Kidney capillary endothelial cell (primary cell): ENCODE measurements around the gene MRO.
"Not testable (repeated sequence)": the region's sequence is repeated elsewhere in the genome, so short reads cannot be mapped to it uniquely, and the experiment has no call there.

Experiments
- DNase-seq: peaks from one replicate; pipeline ENCODE4 v3.0.0-alpha.2; 2018; ENCODE audit warnings: low spot score

The MRO gene

GRCh38 chr18:50791599-50792438 is 28.0 kb downstream of the MRO start:
- DNase-seq = no peak

GRCh38 chr18:50790948-50791347 is 28.9 kb downstream of the MRO start:
- DNase-seq = no peak

DNA sequence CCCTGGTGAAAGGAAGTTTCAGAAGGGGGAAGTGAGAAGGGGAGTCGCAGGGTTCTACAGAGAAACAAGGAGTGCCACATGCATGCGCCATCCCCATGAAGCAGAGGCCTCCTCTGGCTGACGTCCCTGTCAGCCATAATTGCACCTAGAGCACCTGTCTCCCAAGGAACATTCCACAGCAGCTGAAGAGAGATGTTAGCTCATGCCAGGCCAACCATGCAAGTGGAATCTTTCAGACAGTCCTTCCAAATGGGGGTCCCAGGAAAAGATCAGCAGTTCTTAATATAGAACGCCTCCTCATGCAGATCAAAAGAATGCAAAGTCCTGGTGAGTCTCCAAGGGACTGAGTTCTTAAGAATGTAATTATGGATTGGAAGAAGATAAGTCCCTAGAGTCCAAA is 29.6 kb downstream of the MRO start:
- no peak for DNase-seq

GRCh38 chr18:50788284-50788683 is 31.5 kb downstream of the MRO start:
- no peak for DNase-seq

- no peak for DNase-seq
Measured at GRCh38 chr18:50786864-50787263, 33.0 kb downstream of the MRO start.

GRCh38 chr18:50783553-50783952 is 36.3 kb downstream of the MRO start:
- DNase-seq = no peak

- not testable (repeated sequence) for DNase-seq
Measured at GRCh38 chr18:50779021-50779420, 40.8 kb downstream of the MRO start.

- no peak for DNase-seq
Measured at GRCh38 chr18:50776383-50776782, 43.4 kb downstream of the MRO start.

GRCh38 chr18:50775726-50776125 is 44.1 kb downstream of the MRO start:
- no peak for DNase-seq

DNA sequence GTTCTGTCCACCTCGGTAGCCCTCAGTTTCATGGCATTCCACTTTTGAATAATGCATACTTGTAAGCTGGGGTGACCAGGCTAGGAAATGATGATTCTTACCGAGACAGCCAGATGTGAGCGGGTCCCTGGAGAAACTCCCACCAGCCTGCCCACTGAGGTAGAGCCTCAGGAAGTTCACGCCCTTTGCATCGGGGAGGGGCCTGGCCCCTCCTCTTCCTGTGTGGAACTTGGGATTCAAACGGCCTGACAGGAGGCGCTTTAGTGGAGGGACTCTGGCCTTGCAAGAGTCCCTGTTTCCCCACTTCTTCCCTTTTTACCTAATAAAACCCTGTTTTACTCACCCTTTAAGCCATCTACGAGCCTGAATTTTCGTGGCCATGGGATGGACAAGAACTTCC is 44.6 kb downstream of the MRO start:
- DNase-seq = no peak

DNA sequence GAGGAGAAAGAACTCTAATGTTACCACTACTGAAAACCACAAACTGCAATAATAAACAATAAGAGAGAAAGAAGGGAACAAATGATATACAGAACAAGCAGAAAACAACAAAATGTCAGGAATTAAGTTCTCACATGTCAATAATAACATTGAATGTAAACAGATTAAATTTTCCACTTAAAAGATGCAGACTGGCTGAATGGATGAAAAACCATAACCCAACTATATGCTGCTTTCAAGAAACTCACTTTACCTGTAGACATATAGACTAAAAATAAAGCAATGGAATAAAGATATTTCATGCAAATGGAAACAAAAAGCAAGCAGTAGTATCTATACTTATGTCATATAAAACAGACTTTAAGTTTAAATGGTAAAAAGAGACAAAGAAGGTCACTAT is 50.4 kb downstream of the MRO start:
- DNase-seq = no peak

GRCh38 chr18:50757358-50757757 is 62.5 kb downstream of the MRO start:
- DNase-seq = no peak

GRCh38 chr18:50754297-50754696 is 65.5 kb downstream of the MRO start:
- DNase-seq = no peak

GRCh38 chr18:50753311-50753710 is 66.5 kb downstream of the MRO start:
- DNase-seq = no peak

DNA sequence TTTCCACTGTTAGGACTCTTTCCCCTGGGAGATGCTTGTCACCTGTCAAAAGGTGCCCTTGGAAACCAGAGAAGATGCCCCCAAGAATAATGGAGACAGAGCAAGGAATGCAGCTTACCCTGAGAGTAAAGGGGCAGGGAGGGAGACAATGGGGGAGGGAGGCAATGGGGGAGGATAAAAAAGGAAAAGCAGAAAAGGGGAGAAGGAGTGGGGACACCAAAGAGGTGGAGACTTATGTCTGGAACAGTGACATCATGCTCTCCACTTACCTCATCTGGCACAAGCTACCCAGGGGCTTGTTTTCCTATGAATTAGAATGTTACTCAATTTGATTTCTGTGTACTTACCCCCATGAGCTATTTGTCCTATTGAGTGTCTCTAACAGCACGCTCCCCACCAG is 67.9 kb downstream of the MRO start:
- DNase-seq = no peak

DNA sequence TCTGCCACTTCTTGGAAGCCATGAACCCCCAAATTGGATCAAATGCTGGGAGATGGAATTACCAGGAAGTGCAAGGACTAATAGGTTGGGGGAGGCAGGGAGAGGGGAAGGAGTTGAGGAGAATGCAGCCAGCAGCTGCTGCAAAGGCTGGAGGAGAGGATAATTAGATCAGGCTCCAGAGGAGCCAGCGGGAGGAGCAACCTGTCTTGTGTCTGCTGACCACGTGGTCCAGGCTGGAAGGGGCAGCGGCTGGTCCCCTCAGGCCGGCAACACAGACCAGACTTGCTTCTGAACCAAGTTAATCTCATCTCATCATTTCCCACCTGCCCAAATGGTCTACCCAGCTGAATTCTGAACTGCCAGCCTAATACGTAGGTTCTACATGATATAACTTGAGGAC is 68.3 kb downstream of the MRO start:
- DNase-seq = no peak

DNA sequence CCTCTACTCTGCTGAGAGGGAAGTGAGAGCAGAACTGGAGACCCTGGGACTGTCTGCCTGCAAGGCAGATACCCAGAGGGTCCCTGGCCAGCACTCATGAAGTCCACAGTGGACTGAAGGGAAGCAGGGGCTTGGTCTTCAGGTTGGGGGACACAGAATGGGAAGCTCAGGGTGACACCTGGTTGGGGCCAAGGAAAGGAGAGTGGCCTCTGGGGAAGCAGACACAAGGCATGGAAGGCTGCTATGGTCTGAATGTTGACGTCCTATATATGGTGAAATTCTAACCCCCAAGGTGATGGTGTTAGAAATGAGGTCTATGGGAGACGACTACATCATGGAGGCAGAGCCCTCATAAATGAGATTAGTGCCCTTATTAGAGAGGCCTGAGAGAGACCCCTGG is 69.3 kb downstream of the MRO start:
- no peak for DNase-seq

- no peak for DNase-seq
Measured at GRCh38 chr18:50749945-50750344, 69.9 kb downstream of the MRO start.

DNA sequence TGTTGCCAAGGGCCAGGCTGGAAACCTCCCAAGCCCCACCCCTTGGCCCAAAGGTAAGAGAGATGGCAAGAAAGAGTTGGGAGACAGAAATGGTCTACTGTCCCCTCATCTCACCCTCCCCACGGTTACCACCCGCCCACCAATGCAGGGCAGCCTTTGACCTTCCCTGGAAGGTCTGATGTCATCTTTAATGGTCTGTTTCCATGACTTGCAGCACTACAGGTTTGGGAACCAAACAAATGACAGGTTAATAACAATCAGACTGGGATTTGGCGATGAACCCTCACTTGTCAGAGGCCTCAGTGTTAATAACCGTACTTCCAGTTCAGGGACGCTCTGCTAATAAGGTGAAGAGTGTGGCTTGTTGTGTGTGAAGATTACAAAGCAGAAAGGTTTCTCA is 70.4 kb downstream of the MRO start:
- DNase-seq = no peak

DNA sequence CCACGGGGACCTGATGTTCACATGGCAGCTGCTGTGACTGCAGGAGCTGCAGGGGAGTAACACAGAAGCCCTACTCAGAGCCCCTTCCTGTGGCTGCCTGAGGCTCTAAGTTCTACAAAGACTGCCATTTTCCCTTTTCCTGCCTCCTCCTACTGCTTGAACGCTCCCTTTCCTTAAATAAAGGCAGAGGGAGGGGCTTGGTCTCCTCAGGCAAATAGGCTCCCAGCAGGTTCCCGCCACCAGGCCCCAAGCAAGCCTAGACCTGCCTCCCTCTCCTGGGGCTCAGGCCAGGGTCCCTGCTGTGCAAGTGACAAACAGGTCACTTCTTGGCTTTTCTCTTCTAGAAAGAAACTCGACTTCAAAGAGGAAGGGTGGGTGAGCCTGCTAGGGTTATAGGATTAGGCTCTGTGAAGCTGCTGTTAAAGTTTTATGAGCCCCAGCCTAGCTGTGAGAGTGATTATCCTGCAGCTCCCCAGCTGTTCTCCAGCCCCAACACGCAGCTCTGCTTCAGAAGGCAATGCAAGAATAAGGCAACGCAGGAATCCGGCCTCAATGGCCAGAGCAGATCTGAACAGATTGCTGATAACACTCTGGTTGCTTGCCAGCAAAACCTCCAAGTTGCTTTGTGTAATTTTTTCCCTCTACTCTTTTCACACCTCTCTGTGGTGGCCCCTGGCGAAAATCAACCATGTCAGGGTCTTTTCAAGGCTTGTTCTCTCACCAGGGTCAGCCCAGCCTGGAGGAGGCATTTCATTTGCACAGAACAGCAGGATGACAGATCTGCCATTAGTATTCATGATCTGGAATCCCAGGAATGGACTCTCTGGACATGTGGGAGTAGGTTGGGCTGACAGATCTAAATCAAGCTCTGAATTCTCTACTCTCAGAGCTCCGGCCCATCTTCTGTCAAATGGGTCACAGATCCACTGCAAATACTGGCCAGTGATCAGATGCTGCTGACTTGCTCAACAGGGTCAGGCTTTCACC is 71.3 kb downstream of the MRO start:
- DNase-seq = no peak

GRCh38 chr18:50747849-50748242 is 72.0 kb downstream of the MRO start:
- DNase-seq = no peak

- no peak for DNase-seq
Measured at GRCh38 chr18:50745945-50746344, 73.9 kb downstream of the MRO start.
